Bronchial epithelial cell (primary cell): Measurements from ENCODE around the gene TMEM198. TPM values are rescaled to one million over a fixed set of nuclear protein-coding genes. Genes with fewer than 3 reads are reported as not detected.

Experiments used
- DNase-seq: peaks from one replicate; pipeline ENCODE4 v3.0.0-alpha.2; 2010; ENCODE audit warnings: low read depth
- FAIRE-seq: peaks from 2 replicates; lab custom pipeline; 2011; peaks lifted over from hg19 to GRCh38; lab: Jason Lieb, UNC
- H3K27me3 ChIP-seq: 2 replicates; pipeline ENCODE4 v1.5.1; 2011; ENCODE audit warnings: low read length; ENCODE audit not compliant: control insufficient read depth, insufficient read depth
- H3K36me3 ChIP-seq: 2 replicates; pipeline ENCODE4 v1.5.1; 2011; ENCODE audit warnings: low read length; ENCODE audit not compliant: control insufficient read depth, insufficient read depth
- H3K4me3 ChIP-seq: 2 replicates; pipeline ENCODE4 v1.5.1; 2011; ENCODE audit warnings: mild to moderate bottlenecking, low read depth, low read length, control low read depth
- total RNA-seq: library from RNA; depleted of rRNA; stranded (reverse); fragments of >200 nt; gene quantifications from 2 replicates; pipeline ENCODE4 v1.2.1, GENCODE V29; 2014
- TF ChIP-seq, protein P1 (sequence below): IDR thresholded peaks from 2 replicates; pipeline ENCODE4 v1.5.1; 2011; ENCODE audit warnings: mild to moderate bottlenecking, moderate library complexity, low read length, control low read depth, inconsistent platforms; ENCODE audit not compliant: insufficient read depth, severe bottlenecking

The TMEM198 gene
- total RNA-seq, 1 donor from 2014 or later = under 0.01 TPM

DNA sequence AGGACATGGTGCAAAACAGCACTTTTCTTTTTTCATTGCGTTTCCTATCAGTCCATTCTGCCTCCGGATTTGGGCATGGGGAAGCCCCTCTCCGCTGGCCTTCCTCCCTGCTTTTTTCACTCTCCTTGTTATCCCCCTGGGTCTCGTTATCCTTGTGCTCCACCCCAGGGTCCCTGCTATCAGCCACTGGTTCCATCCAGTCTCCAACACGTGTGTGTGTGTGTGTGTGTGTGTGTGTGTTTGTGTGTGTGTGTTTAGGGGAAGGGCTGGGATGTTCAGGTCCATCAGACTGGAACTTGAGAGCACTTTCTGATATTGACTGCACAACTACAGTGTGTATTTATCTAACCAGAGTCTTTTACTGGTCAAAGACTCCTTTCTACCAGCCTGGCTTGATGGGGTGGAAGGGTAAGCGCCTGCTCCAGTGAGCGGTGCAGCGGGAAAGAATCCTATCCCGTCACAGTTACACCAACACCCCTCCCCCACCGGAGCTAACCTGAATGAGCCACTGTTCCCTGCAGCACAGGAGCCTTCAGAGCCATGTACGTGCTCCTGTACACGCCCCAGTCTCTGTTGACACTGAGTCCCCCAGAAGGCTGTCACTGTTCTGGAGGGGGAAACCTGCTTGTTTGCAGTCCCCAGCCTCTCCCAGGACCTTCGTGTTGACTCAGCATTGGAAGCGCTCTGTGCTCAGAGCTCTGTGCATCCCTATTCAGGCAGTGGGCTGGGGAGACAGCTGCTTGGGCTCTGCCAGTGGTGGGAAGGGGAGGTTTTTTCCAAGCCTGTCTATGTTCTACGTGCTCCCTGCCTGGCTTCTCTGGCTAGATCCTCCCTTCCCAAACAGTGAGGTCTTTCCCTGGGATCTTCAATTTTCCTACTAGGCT lies 32.9 kb downstream of the TMEM198 start:
- Histone ChIP-seq H3K27me3 (no peaks in the 10 kb centered on the region), H3K4me3 (no peak overlapping the region), H3K36me3 (no peaks in the 10 kb centered on the region)
- FAIRE-seq (peak; percentile 96), DNase-seq (peak; percentile 39)
- TF ChIP-seq, protein P1, sequence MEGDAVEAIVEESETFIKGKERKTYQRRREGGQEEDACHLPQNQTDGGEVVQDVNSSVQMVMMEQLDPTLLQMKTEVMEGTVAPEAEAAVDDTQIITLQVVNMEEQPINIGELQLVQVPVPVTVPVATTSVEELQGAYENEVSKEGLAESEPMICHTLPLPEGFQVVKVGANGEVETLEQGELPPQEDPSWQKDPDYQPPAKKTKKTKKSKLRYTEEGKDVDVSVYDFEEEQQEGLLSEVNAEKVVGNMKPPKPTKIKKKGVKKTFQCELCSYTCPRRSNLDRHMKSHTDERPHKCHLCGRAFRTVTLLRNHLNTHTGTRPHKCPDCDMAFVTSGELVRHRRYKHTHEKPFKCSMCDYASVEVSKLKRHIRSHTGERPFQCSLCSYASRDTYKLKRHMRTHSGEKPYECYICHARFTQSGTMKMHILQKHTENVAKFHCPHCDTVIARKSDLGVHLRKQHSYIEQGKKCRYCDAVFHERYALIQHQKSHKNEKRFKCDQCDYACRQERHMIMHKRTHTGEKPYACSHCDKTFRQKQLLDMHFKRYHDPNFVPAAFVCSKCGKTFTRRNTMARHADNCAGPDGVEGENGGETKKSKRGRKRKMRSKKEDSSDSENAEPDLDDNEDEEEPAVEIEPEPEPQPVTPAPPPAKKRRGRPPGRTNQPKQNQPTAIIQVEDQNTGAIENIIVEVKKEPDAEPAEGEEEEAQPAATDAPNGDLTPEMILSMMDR = no peak

DNA sequence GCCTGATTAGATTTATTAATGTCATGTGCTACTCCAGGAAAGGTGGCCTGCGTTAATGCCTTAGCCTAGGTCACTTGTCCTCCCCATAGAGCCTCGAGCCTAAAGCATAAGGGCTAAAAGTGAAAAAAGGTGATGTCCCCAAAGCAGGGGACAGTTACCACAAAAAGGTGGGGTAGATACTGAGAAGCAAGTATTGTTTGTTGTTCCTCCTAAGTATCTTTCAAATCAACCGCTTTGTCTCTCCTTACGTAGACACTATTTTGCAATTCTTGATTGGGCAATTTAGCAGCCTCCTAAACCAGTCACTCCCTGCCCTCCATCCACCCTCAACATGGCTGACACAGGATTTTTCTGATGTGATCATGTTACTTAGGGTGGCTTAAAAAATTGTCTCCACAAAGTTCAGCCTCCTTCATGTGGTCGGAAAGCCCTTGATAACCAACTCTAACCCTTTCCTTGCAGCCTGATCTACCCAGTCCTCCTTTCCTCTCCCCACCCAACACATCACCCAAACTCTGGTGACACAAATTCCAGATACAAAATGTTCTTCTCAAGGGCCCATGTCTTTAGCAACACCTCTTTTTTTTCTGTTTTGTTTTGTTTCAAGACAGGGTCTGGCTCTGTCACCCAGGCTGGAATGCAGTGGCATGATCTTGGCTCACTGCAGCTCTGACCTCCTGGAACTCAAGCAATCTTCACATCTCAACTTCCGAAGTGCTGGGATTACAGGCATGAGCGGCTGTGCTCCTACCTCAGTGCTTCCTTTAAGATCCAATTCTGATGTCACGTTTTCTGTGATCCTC lies 35.2 kb downstream of the TMEM198 start:
- peak; percentile 18 for FAIRE-seq
- H3K36me3 ChIP-seq = no peaks in the 10 kb centered on the region
- peak; percentile 57 for DNase-seq
- H3K4me3 ChIP-seq = no peak overlapping the region
- no peaks in the 10 kb centered on the region for H3K27me3 ChIP-seq
- TF ChIP-seq, protein P1 = no peak

DNA sequence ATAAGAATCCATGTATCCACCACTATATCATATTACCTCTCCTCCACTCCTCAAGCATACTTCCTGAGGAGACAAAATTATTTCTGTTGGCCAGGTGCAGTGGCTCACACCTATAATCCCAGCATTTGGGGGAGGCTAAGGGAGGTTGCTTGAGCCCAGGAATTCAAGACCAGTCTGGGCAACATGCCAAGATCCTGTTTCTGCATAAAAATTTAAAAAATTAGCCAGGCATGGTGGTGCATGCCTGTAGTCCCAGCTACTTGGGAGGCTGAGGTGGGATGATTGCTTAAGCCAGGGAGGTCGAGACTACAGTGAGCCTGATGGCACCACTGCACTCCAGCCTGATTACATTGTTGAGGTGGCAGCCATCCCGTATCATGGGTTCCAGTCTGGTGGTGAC lies 37.5 kb downstream of the TMEM198 start:
- TF ChIP-seq, protein P1 = no peak
- H3K4me3 ChIP-seq = no peak overlapping the region
- DNase-seq (no peak), FAIRE-seq (no peak)
- H3K36me3 ChIP-seq = no peaks in the 10 kb centered on the region
- H3K27me3 ChIP-seq = no peaks in the 10 kb centered on the region

DNA sequence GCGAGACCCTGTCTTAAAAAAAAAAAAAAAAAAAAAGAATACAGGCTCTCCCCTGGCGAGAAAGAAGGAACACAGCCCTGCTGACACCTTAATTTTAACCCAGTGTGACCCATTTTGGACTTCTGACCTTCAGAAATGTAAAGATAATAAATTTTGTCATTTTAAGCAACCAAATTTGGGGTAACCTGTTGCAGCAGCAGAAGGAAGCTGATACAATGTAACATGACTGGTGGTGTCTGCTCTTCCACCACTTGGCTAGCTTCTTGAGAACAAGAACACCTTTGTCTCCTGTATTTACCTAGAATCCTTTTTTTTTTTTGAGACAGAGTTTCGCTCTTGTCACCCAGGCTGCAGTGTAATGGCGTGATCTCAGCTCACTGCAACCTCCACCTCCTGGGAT lies 47.3 kb downstream of the TMEM198 start:
- DNase-seq (no peak), FAIRE-seq (no peak)
- H3K27me3 ChIP-seq = no peaks in the 10 kb centered on the region
- TF ChIP-seq, protein P1 = no peak
- no peak overlapping the region for H3K4me3 ChIP-seq
- H3K36me3 ChIP-seq = no peaks in the 10 kb centered on the region

DNA sequence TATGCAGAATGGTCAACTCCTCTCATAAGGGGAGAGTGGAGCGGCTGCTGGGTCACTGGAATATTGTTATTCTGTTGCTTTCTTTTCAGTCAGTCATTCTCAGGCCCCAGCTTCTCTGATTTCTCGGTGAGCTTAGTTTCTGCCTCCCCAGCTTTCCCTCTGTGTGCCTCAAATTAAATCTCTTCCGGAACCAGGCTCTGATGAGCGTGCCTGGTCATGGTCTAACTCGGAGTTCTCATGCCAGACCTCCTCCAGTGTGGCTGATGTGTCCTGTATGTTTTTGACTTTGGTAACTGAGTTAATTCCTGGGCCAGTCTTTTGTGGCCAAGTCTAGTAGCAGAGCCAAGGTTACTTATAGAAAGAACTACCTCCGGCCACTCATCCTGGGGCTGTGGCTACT lies 48.9 kb downstream of the TMEM198 start:
- no peak for FAIRE-seq
- Histone ChIP-seq H3K36me3 (no peaks in the 10 kb centered on the region), H3K27me3 (no peaks in the 10 kb centered on the region), H3K4me3 (no peak overlapping the region)
- no peak for DNase-seq
- TF ChIP-seq, protein P1 = no peak
